Psoas muscle (tissue), 8 donors: Measurements from ENCODE around the gene AMOTL1. TPM values are rescaled to one million over a fixed set of nuclear protein-coding genes. Genes with fewer than 3 reads are reported as not detected.
A peak's percentile ranks its signal among the peaks of the same experiment; 100 is the strongest.

Experiments used
- ATAC-seq, 4 donors: fragments of 200-7000 bp; cut with Tn5 transposase; one replicate each; pipeline ENCODE4 v1.9.1; 2020; ENCODE audit warnings: moderate library complexity in 3 of 4, mild to moderate bottlenecking in 2 of 4
- DNase-seq, 2 donors: peaks; one replicate each; pipeline ENCODE4 v3.0.0-alpha.2; 2020
- H3K27ac ChIP-seq: fragments of 200-600 bp; one replicate; pipeline ENCODE4 v1.8.0; 2022
- H3K27me3 ChIP-seq, 3 donors: fragments of 200-600 bp in 1 of 3; one replicate each; pipeline versions ENCODE4 v1.6.1 to v1.8.0; 2013 to 2022; ENCODE audit warnings: low read length in 2 of 3, mild to moderate bottlenecking in 2 of 3, moderate library complexity in 1 of 3; ENCODE audit not compliant: insufficient read depth in 3 of 3
- H3K36me3 ChIP-seq, 2 donors: fragments of 200-600 bp in 1 of 2; one replicate each; pipeline versions ENCODE4 v1.6.1 to v1.8.0; 2013 to 2022; ENCODE audit warnings: low read depth in 1 of 2, mild to moderate bottlenecking in 1 of 2, moderate library complexity in 1 of 2; ENCODE audit not compliant: insufficient read depth in 1 of 2
- H3K4me1 ChIP-seq: fragments of 200-600 bp; one replicate; pipeline ENCODE4 v1.8.0; 2022
- H3K4me3 ChIP-seq: fragments of 200-600 bp; one replicate; pipeline ENCODE4 v1.8.0; 2022; ENCODE audit warnings: mild to moderate bottlenecking
- H3K9me3 ChIP-seq: fragments of 200-600 bp; one replicate; pipeline ENCODE4 v1.8.0; 2022
- CTCF ChIP-seq: fragments of 200-600 bp; IDR thresholded peaks from one replicate; pipeline ENCODE4 v1.8.0; 2022; ENCODE audit warnings: antibody characterized with exemption
- WGBS, 3 donors: extraction: QIAGEN DNeasy Blood & Tissue Kit; methylation state at CpG; one replicate each; pipeline versions ENCODE4 v1.1.6 to v1.1.7; 2013; 5-methylcytosine and 5-hydroxymethylcytosine counted together
- intact Hi-C, 2 donors: fragments of 100-400 bp; cut with DNase I; formaldehyde crosslinking; loops; one replicate each; pipeline versions ENCODE4 v1.11.0 to v1.14.2; 2022
- polyA plus RNA-seq, 3 donors: library from polyadenylated mRNA; stranded (reverse); fragments of 200-250 nt; gene quantifications; one replicate each; pipeline ENCODE4 v1.2.3, GENCODE V29; 2013
- total RNA-seq, 4 donors: library from RNA; stranded (reverse); fragmentation: NEBNext Ultra II Directional in 2 of 4; extraction: Animal tissue kit (Norgen Biotek cat#: 25700) in 2 of 4; gene quantifications; one replicate each; pipeline versions ENCODE4 v1.2.1 to v1.2.4, GENCODE V29; 2021 to 2023
- donor health status: healthy with polysubstance abuse.
- donor health status: DM: no; HTN: no; CAD: no; lungs with moderate emphysema.
- donor health status: Bipolar disorder and iron deficiency.
- donor health status: healthy.
- donor health status: DM: yes; HTN: yes; CAD: no.
- donor health status: DM: no; HTN: no; CAD: no.
- donor health status: DM: no; HTN: no; CAD: no.
- donor health status: DM: yes; HTN: yes; CAD: no.

AMOTL1 gene
- total and polyA plus RNA-seq, 7 donors = 46.5 to 355 (median 225) TPM

- TF ChIP-seq CTCF = no peak
- DNase-seq = no peak
- ATAC-seq = no peak
- Histone ChIP-seq H3K27me3 (no peaks in the 10 kb centered on the region), H3K27ac (no peak overlapping the region), H3K36me3 (peaks cover 2 to 33% of the 10 kb centered on the region in 2 donors), H3K4me3 (no peak overlapping the region), H3K4me1 (peaks cover 20% of the 10 kb centered on the region), H3K9me3 (no peaks in the 10 kb centered on the region)
- intact Hi-C loops = no loop called here
- 93 to 97% (median 96%) methylated on average over 1 of the region's 1 CpG for WGBS, 3 donors
Observed at GRCh38 chr11:94730153-94730552, 38.0 kb upstream of the AMOTL1 start.

- Histone ChIP-seq H3K36me3 (peaks cover 2 to 33% of the 10 kb centered on the region in 2 donors), H3K4me3 (no peak overlapping the region), H3K9me3 (no peaks in the 10 kb centered on the region), H3K27ac (peak overlapping the region; percentile 68), H3K4me1 (peaks cover 21% of the 10 kb centered on the region), H3K27me3 (no peaks in the 10 kb centered on the region)
- TF ChIP-seq CTCF = no peak
- intact Hi-C loops = no loop called here
- ATAC-seq (peak; percentile 56 to 84 (median 78)), DNase-seq (peak; percentile 17 to 41)
- 35 to 44% (median 42%) methylated on average over 3 of the region's 3 CpGs for WGBS, 3 donors
Observed at GRCh38 chr11:94731880-94732601, 36.1 kb upstream of the AMOTL1 start.

GRCh38 chr11:94732617-94733281 lies 35.4 kb upstream of the AMOTL1 start:
- Histone ChIP-seq H3K4me3 (no peak overlapping the region), H3K27ac (peak overlapping the region; percentile 68), H3K4me1 (peaks cover 22% of the 10 kb centered on the region), H3K27me3 (no peaks in the 10 kb centered on the region), H3K9me3 (no peaks in the 10 kb centered on the region), H3K36me3 (peaks cover 2 to 33% of the 10 kb centered on the region in 2 donors)
- intact Hi-C loops = no loop called here
- ATAC-seq = peak in 3 of 4 donors; percentile 26 to 65 (median 50)
- peak; percentile 61 to 69 for DNase-seq
- 68 to 74% (median 69%) methylated on average over 7 of the region's 7 CpGs for WGBS, 3 donors
- TF ChIP-seq CTCF = no peak

GRCh38 chr11:94734563-94735275 lies 33.4 kb upstream of the AMOTL1 start:
- Histone ChIP-seq H3K27me3 (no peaks in the 10 kb centered on the region), H3K36me3 (peaks cover 0 to 22% of the 10 kb centered on the region in 2 donors), H3K4me3 (no peak overlapping the region), H3K4me1 (peaks cover 16% of the 10 kb centered on the region), H3K27ac (no peak overlapping the region), H3K9me3 (no peaks in the 10 kb centered on the region)
- ATAC-seq (no peak), DNase-seq (no peak)
- intact Hi-C loops = no loop called here
- WGBS, 3 donors = 95 to 98% (median 96%) methylated on average over 3 to 4 of the region's 4 CpGs
- no peak for TF ChIP-seq CTCF
